22Rv1 (cell line): Measurements from ENCODE around the gene C1orf87.

ENCODE experiments used
- ZFX ChIP-seq: fragments of 450-650 bp; IDR thresholded peaks from 2 replicates; pipeline ENCODE4 v1.6.1; 2017; ENCODE audit warnings: antibody characterized with exemption, borderline replicate concordance
- TF ChIP-seq, protein P1 (sequence below): fragments of 450-650 bp; IDR thresholded peaks from 2 replicates; pipeline ENCODE4 v1.5.1; 2017; ENCODE audit warnings: mild to moderate bottlenecking

DNA sequence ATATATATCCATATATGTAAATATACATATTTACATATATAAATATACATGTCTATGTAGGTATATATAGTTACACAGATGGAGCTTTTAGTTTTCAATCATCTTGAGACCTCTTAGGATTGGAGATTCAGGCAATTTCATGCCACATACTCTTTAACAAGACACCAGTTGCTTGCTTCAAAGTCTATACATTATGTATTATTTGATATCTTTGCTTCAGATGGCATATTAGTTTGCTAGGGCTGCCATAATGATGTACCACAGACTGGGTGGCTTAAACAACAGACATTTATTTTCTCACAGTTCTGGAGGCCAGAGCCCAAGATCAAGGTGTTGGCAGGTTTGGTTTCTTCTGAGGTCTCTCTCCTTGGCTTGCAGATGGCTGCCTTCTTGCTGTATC lies 14.1 kb upstream of the C1orf87 start:
- TF ChIP-seq, protein P1, sequence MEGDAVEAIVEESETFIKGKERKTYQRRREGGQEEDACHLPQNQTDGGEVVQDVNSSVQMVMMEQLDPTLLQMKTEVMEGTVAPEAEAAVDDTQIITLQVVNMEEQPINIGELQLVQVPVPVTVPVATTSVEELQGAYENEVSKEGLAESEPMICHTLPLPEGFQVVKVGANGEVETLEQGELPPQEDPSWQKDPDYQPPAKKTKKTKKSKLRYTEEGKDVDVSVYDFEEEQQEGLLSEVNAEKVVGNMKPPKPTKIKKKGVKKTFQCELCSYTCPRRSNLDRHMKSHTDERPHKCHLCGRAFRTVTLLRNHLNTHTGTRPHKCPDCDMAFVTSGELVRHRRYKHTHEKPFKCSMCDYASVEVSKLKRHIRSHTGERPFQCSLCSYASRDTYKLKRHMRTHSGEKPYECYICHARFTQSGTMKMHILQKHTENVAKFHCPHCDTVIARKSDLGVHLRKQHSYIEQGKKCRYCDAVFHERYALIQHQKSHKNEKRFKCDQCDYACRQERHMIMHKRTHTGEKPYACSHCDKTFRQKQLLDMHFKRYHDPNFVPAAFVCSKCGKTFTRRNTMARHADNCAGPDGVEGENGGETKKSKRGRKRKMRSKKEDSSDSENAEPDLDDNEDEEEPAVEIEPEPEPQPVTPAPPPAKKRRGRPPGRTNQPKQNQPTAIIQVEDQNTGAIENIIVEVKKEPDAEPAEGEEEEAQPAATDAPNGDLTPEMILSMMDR, result no peak
- no peak for TF ChIP-seq ZFX
